ENCODE data around the gene STOM. TPM values are rescaled to one million over a fixed set of nuclear protein-coding genes. Genes with fewer than 3 reads are reported as not detected.

STOM gene
- total RNA-seq, 2 experiments from 2014 or later, result 50.7 to 54.9 TPM

- Mint-ChIP-seq H3K4me3 (no peak overlapping the region), H3K27ac (no peak overlapping the region), H3K27me3 (ENCODE audit: low read depth) (peaks cover 15% of the 10 kb centered on the region), H3K9me3 (ENCODE audit: insufficient read depth) (no peaks in the 10 kb centered on the region), H3K36me3 (ENCODE audit: low read depth) (no peaks in the 10 kb centered on the region), H3K4me1 (ENCODE audit: low read depth) (peaks cover 12% of the 10 kb centered on the region)
- ChIA-PET CTCF (interaction anchor here (1.1 to 2.6 kb wide), 3 partner anchors 16 to 96 kb away, joined by 3 to 12 read pairs (median 4); no protein-coding TSS in a partner anchor), POLR2A (no interaction called here)
- ATAC-seq, result no peak
- DNase-seq, result no peak
These were observed 66.3 kb downstream of the STOM start for GRCh38 chr9:121303456-121304451.

- POLR2A ChIA-PET, result no interaction called here
- Mint-ChIP-seq H3K4me3 (no peak overlapping the region), H3K27ac (no peak overlapping the region), H3K4me1 (ENCODE audit: low read depth) (peaks cover 15% of the 10 kb centered on the region), H3K36me3 (ENCODE audit: low read depth) (no peaks in the 10 kb centered on the region), H3K9me3 (ENCODE audit: insufficient read depth) (no peaks in the 10 kb centered on the region), H3K27me3 (ENCODE audit: low read depth) (peaks cover 23% of the 10 kb centered on the region)
- no peak for DNase-seq
- ATAC-seq, result no peak
- CTCF ChIA-PET, result interaction anchor here (1.1 to 2.6 kb wide), 2 partner anchors 17 to 97 kb away, joined by 3 to 12 read pairs; no protein-coding TSS in a partner anchor
These were observed 67.3 kb downstream of the STOM start for GRCh38 chr9:121302786-121303185.

- H3K4me1 Mint-ChIP-seq (ENCODE audit: low read depth), result peaks cover 15% of the 10 kb centered on the region
- ChIA-PET CTCF (interaction anchor here (1.1 to 2.6 kb wide), 2 partner anchors 18 to 98 kb away, joined by 3 to 12 read pairs; no protein-coding TSS in a partner anchor), POLR2A (no interaction called here)
These were observed 67.7 kb downstream of the STOM start for GRCh38 chr9:121302341-121302740.

GRCh38 chr9:121301881-121302286 lies 68.2 kb downstream of the STOM start:
- no peak for ATAC-seq
- Mint-ChIP-seq H3K4me1 (ENCODE audit: low read depth) (peaks cover 15% of the 10 kb centered on the region), H3K36me3 (ENCODE audit: low read depth) (no peaks in the 10 kb centered on the region)

More at GRCh38 chr9:121302341-121302740, 67.7 kb downstream of the STOM start:
- no peaks in the 10 kb centered on the region for H3K36me3 Mint-ChIP-seq (ENCODE audit: low read depth)
- no peak overlapping the region for H3K27ac Mint-ChIP-seq
- H3K4me3 Mint-ChIP-seq, result no peak overlapping the region
- ATAC-seq (no peak), DNase-seq (no peak)
- no peaks in the 10 kb centered on the region for H3K9me3 Mint-ChIP-seq (ENCODE audit: insufficient read depth)
- H3K27me3 Mint-ChIP-seq (ENCODE audit: low read depth), result peaks cover 23% of the 10 kb centered on the region

GRCh38 chr9:121300283-121301119 lies 69.5 kb downstream of the STOM start:
- Mint-ChIP-seq H3K4me3 (peak overlapping the region; percentile 61), H3K27me3 (ENCODE audit: low read depth) (peaks cover 23% of the 10 kb centered on the region), H3K36me3 (ENCODE audit: low read depth) (no peaks in the 10 kb centered on the region), H3K9me3 (ENCODE audit: insufficient read depth) (no peaks in the 10 kb centered on the region), H3K4me1 (ENCODE audit: low read depth) (peaks cover 15% of the 10 kb centered on the region), H3K27ac (no peak overlapping the region)
- ChIA-PET CTCF (interaction anchor here (0.8 to 1.6 kb wide), 3 partner anchors 19 to 87 kb away, joined by 3 to 5 read pairs (median 3); no protein-coding TSS in a partner anchor), POLR2A (no interaction called here)
- ATAC-seq (no peak), DNase-seq (no peak)

More at GRCh38 chr9:121301881-121302286, 68.2 kb downstream of the STOM start:
- ChIA-PET POLR2A (no interaction called here), CTCF (interaction anchor here (2.6 kb wide), 1 partner anchor 18 kb away, joined by 12 read pairs; no protein-coding TSS in a partner anchor)
- H3K4me3 Mint-ChIP-seq, result no peak overlapping the region
- H3K27me3 Mint-ChIP-seq (ENCODE audit: low read depth), result peaks cover 23% of the 10 kb centered on the region
- DNase-seq, result no peak
- H3K27ac Mint-ChIP-seq, result no peak overlapping the region
- no peaks in the 10 kb centered on the region for H3K9me3 Mint-ChIP-seq (ENCODE audit: insufficient read depth)

- ChIA-PET CTCF (interaction anchor here (0.8 to 1.7 kb wide), 7 partner anchors 20 to 102 kb away, joined by 3 to 9 read pairs (median 3); no protein-coding TSS in a partner anchor), POLR2A (no interaction called here)
- no peaks in the 10 kb centered on the region for H3K9me3 Mint-ChIP-seq (ENCODE audit: insufficient read depth)
- peaks cover 23% of the 10 kb centered on the region for H3K27me3 Mint-ChIP-seq (ENCODE audit: low read depth)
- no peaks in the 10 kb centered on the region for H3K36me3 Mint-ChIP-seq (ENCODE audit: low read depth)
- peak; percentile 71 for ATAC-seq
- H3K4me3 Mint-ChIP-seq, result peak overlapping the region; percentile 65
- H3K4me1 Mint-ChIP-seq (ENCODE audit: low read depth), result peaks cover 15% of the 10 kb centered on the region
- no peak overlapping the region for H3K27ac Mint-ChIP-seq
- DNase-seq, result no peak
These were observed 70.4 kb downstream of the STOM start for GRCh38 chr9:121299467-121300282.

GRCh38 chr9:121298689-121299466 lies 71.2 kb downstream of the STOM start:
- ATAC-seq (no peak), DNase-seq (no peak)
- CTCF ChIA-PET, result interaction anchor here (0.8 to 1.7 kb wide), 7 partner anchors 21 to 103 kb away, joined by 3 to 9 read pairs (median 3); no protein-coding TSS in a partner anchor
- peak overlapping the region; percentile 65 for H3K4me3 Mint-ChIP-seq
- H3K27ac Mint-ChIP-seq, result no peak overlapping the region
- H3K36me3 Mint-ChIP-seq (ENCODE audit: low read depth), result no peaks in the 10 kb centered on the region
- no peaks in the 10 kb centered on the region for H3K9me3 Mint-ChIP-seq (ENCODE audit: insufficient read depth)
- peaks cover 15% of the 10 kb centered on the region for H3K4me1 Mint-ChIP-seq (ENCODE audit: low read depth)
- POLR2A ChIA-PET, result no interaction called here
- peaks cover 23% of the 10 kb centered on the region for H3K27me3 Mint-ChIP-seq (ENCODE audit: low read depth)

GRCh38 chr9:121298016-121298538 lies 72.0 kb downstream of the STOM start:
- H3K4me3 Mint-ChIP-seq, result no peak overlapping the region
- peaks cover 23% of the 10 kb centered on the region for H3K27me3 Mint-ChIP-seq (ENCODE audit: low read depth)
- H3K36me3 Mint-ChIP-seq (ENCODE audit: low read depth), result no peaks in the 10 kb centered on the region
- H3K4me1 Mint-ChIP-seq (ENCODE audit: low read depth), result peaks cover 15% of the 10 kb centered on the region
- POLR2A ChIA-PET, result no interaction called here
- H3K9me3 Mint-ChIP-seq (ENCODE audit: insufficient read depth), result no peaks in the 10 kb centered on the region
- DNase-seq (no peak), ATAC-seq (no peak)
- no peak overlapping the region for H3K27ac Mint-ChIP-seq
- CTCF ChIA-PET, result interaction anchor here (0.9 to 1.7 kb wide), 4 partner anchors 20 to 85 kb away, joined by 3 to 7 read pairs (median 4); no protein-coding TSS in a partner anchor

GRCh38 chr9:121297389-121297788 lies 72.7 kb downstream of the STOM start:
- CTCF ChIA-PET, result interaction anchor here (0.9 to 1.2 kb wide), 2 partner anchors 19 to 23 kb away, joined by 3 to 6 read pairs; no protein-coding TSS in a partner anchor
- no peaks in the 10 kb centered on the region for H3K9me3 Mint-ChIP-seq (ENCODE audit: insufficient read depth)
- H3K4me3 Mint-ChIP-seq, result no peak overlapping the region
- H3K27me3 Mint-ChIP-seq (ENCODE audit: low read depth), result peaks cover 23% of the 10 kb centered on the region
- DNase-seq (no peak), ATAC-seq (no peak)
- no peaks in the 10 kb centered on the region for H3K36me3 Mint-ChIP-seq (ENCODE audit: low read depth)
- peaks cover 15% of the 10 kb centered on the region for H3K4me1 Mint-ChIP-seq (ENCODE audit: low read depth)
- H3K27ac Mint-ChIP-seq, result no peak overlapping the region
- POLR2A ChIA-PET, result no interaction called here

Data from activated CD8-positive, alpha-beta T cell treated with anti-CD3 and anti-CD28 coated beads, Interleukin-2, amount 10 ng/mL, durations not matched to agents 7 days and 5 days (primary cell).